ENCODE results near the gene EHD3.

The EHD3 gene

GRCh38 chr2:31241625-31242270 lies 7.8 kb downstream of the EHD3 start:
- Histone ChIP-seq H3K4me3 (ENCODE audit: low read length) (no peak overlapping the region), H3K36me3 (ENCODE audit: control insufficient read depth, insufficient read depth, low read length) (no peaks in the 10 kb centered on the region), H3K9me3 (ENCODE audit: control insufficient read depth, insufficient read depth, low read length) (no peaks in the 10 kb centered on the region), H3K4me1 (ENCODE audit: control insufficient read depth, insufficient read depth, low read length) (no peaks in the 10 kb centered on the region), H3K27ac (ENCODE audit: low read length) (no peak overlapping the region), H3K27me3 (ENCODE audit: control insufficient read depth, insufficient read depth, low read length) (no peaks in the 10 kb centered on the region)
- no peak for DNase-seq (ENCODE audit: low read depth, low spot score)
- no CpG with 5 or more reads among the region's 10 CpGs for WGBS (ENCODE audit: insufficient coverage, insufficient read length)

- no CpG with 5 or more reads among the region's 5 CpGs for WGBS (ENCODE audit: insufficient coverage, insufficient read length)
- Histone ChIP-seq H3K27me3 (ENCODE audit: control insufficient read depth, insufficient read depth, low read length) (no peaks in the 10 kb centered on the region), H3K27ac (ENCODE audit: low read length) (no peak overlapping the region), H3K4me3 (ENCODE audit: low read length) (no peak overlapping the region), H3K36me3 (ENCODE audit: control insufficient read depth, insufficient read depth, low read length) (no peaks in the 10 kb centered on the region), H3K4me1 (ENCODE audit: control insufficient read depth, insufficient read depth, low read length) (no peaks in the 10 kb centered on the region), H3K9me3 (ENCODE audit: control insufficient read depth, insufficient read depth, low read length) (no peaks in the 10 kb centered on the region)
- no peak for DNase-seq (ENCODE audit: low read depth, low spot score)
Measured at GRCh38 chr2:31243053-31243452, 9.1 kb downstream of the EHD3 start.

- Histone ChIP-seq H3K4me1 (ENCODE audit: control insufficient read depth, insufficient read depth, low read length) (no peaks in the 10 kb centered on the region), H3K27me3 (ENCODE audit: control insufficient read depth, insufficient read depth, low read length) (no peaks in the 10 kb centered on the region)
- WGBS (ENCODE audit: insufficient coverage, insufficient read length), result no CpG with 5 or more reads among the region's 10 CpGs
Measured at GRCh38 chr2:31244101-31244500, 10.1 kb downstream of the EHD3 start.

GRCh38 chr2:31246184-31246852 lies 12.4 kb downstream of the EHD3 start:
- WGBS (ENCODE audit: insufficient coverage, insufficient read length), result no CpG with 5 or more reads among the region's 3 CpGs

More at GRCh38 chr2:31244101-31244500, 10.1 kb downstream of the EHD3 start:
- no peak overlapping the region for H3K27ac ChIP-seq (ENCODE audit: low read length)
- no peaks in the 10 kb centered on the region for H3K36me3 ChIP-seq (ENCODE audit: control insufficient read depth, insufficient read depth, low read length)
- no peaks in the 10 kb centered on the region for H3K9me3 ChIP-seq (ENCODE audit: control insufficient read depth, insufficient read depth, low read length)
- H3K4me3 ChIP-seq (ENCODE audit: low read length), result no peak overlapping the region
- DNase-seq (ENCODE audit: low read depth, low spot score), result no peak

GRCh38 chr2:31247711-31248110 lies 13.8 kb downstream of the EHD3 start:
- Histone ChIP-seq H3K4me1 (ENCODE audit: control insufficient read depth, insufficient read depth, low read length) (no peaks in the 10 kb centered on the region), H3K27me3 (ENCODE audit: control insufficient read depth, insufficient read depth, low read length) (no peaks in the 10 kb centered on the region), H3K27ac (ENCODE audit: low read length) (no peak overlapping the region), H3K4me3 (ENCODE audit: low read length) (no peak overlapping the region), H3K9me3 (ENCODE audit: control insufficient read depth, insufficient read depth, low read length) (no peaks in the 10 kb centered on the region), H3K36me3 (ENCODE audit: control insufficient read depth, insufficient read depth, low read length) (no peaks in the 10 kb centered on the region)
- WGBS (ENCODE audit: insufficient coverage, insufficient read length), result no CpG with 5 or more reads among the region's 5 CpGs
- no peak for DNase-seq (ENCODE audit: low read depth, low spot score)

More at GRCh38 chr2:31246184-31246852, 12.4 kb downstream of the EHD3 start:
- Histone ChIP-seq H3K4me3 (ENCODE audit: low read length) (no peak overlapping the region), H3K36me3 (ENCODE audit: control insufficient read depth, insufficient read depth, low read length) (no peaks in the 10 kb centered on the region), H3K9me3 (ENCODE audit: control insufficient read depth, insufficient read depth, low read length) (no peaks in the 10 kb centered on the region), H3K27me3 (ENCODE audit: control insufficient read depth, insufficient read depth, low read length) (no peaks in the 10 kb centered on the region), H3K4me1 (ENCODE audit: control insufficient read depth, insufficient read depth, low read length) (no peaks in the 10 kb centered on the region), H3K27ac (ENCODE audit: low read length) (no peak overlapping the region)
- DNase-seq (ENCODE audit: low read depth, low spot score), result no peak

- no peak overlapping the region for H3K27ac ChIP-seq (ENCODE audit: low read length)
- no peaks in the 10 kb centered on the region for H3K27me3 ChIP-seq (ENCODE audit: control insufficient read depth, insufficient read depth, low read length)
- DNase-seq (ENCODE audit: low read depth, low spot score), result no peak
- H3K9me3 ChIP-seq (ENCODE audit: control insufficient read depth, insufficient read depth, low read length), result no peaks in the 10 kb centered on the region
- H3K4me1 ChIP-seq (ENCODE audit: control insufficient read depth, insufficient read depth, low read length), result no peaks in the 10 kb centered on the region
- WGBS (ENCODE audit: insufficient coverage, insufficient read length), result no CpG with 5 or more reads among the region's 3 CpGs
- no peak overlapping the region for H3K4me3 ChIP-seq (ENCODE audit: low read length)
- H3K36me3 ChIP-seq (ENCODE audit: control insufficient read depth, insufficient read depth, low read length), result no peaks in the 10 kb centered on the region
Measured at GRCh38 chr2:31248139-31248538, 14.2 kb downstream of the EHD3 start.

- Histone ChIP-seq H3K27me3 (ENCODE audit: control insufficient read depth, insufficient read depth, low read length) (no peaks in the 10 kb centered on the region), H3K27ac (ENCODE audit: low read length) (no peak overlapping the region), H3K4me3 (ENCODE audit: low read length) (no peak overlapping the region), H3K36me3 (ENCODE audit: control insufficient read depth, insufficient read depth, low read length) (no peaks in the 10 kb centered on the region), H3K4me1 (ENCODE audit: control insufficient read depth, insufficient read depth, low read length) (no peaks in the 10 kb centered on the region), H3K9me3 (ENCODE audit: control insufficient read depth, insufficient read depth, low read length) (no peaks in the 10 kb centered on the region)
- no peak for DNase-seq (ENCODE audit: low read depth, low spot score)
- no CpG with 5 or more reads among the region's 15 CpGs for WGBS (ENCODE audit: insufficient coverage, insufficient read length)
Measured at GRCh38 chr2:31249009-31249690, 15.2 kb downstream of the EHD3 start.

- no peak for DNase-seq (ENCODE audit: low read depth, low spot score)
- H3K27ac ChIP-seq (ENCODE audit: low read length), result no peak overlapping the region
- H3K4me3 ChIP-seq (ENCODE audit: low read length), result no peak overlapping the region
- H3K36me3 ChIP-seq (ENCODE audit: control insufficient read depth, insufficient read depth, low read length), result no peaks in the 10 kb centered on the region
- no CpG with 5 or more reads among the region's 3 CpGs for whole genome bisulfite sequencing (ENCODE audit: insufficient coverage, insufficient read length)
- no peaks in the 10 kb centered on the region for H3K9me3 ChIP-seq (ENCODE audit: control insufficient read depth, insufficient read depth, low read length)
- no peaks in the 10 kb centered on the region for H3K4me1 ChIP-seq (ENCODE audit: control insufficient read depth, insufficient read depth, low read length)
- H3K27me3 ChIP-seq (ENCODE audit: control insufficient read depth, insufficient read depth, low read length), result no peaks in the 10 kb centered on the region
Measured at GRCh38 chr2:31251018-31251417, 17.1 kb downstream of the EHD3 start.

- H3K27me3 ChIP-seq (ENCODE audit: control insufficient read depth, insufficient read depth, low read length), result no peaks in the 10 kb centered on the region
- peaks cover 5% of the 10 kb centered on the region for H3K4me1 ChIP-seq (ENCODE audit: control insufficient read depth, insufficient read depth, low read length)
- no peak overlapping the region for H3K27ac ChIP-seq (ENCODE audit: low read length)
- H3K4me3 ChIP-seq (ENCODE audit: low read length), result no peak overlapping the region
- no CpG with 5 or more reads among the region's 6 CpGs for WGBS (ENCODE audit: insufficient coverage, insufficient read length)
- no peaks in the 10 kb centered on the region for H3K36me3 ChIP-seq (ENCODE audit: control insufficient read depth, insufficient read depth, low read length)
- no peaks in the 10 kb centered on the region for H3K9me3 ChIP-seq (ENCODE audit: control insufficient read depth, insufficient read depth, low read length)
- DNase-seq (ENCODE audit: low read depth, low spot score), result no peak
Measured at GRCh38 chr2:31251851-31252250, 17.9 kb downstream of the EHD3 start.

- Histone ChIP-seq H3K4me3 (ENCODE audit: low read length) (no peak overlapping the region), H3K4me1 (ENCODE audit: control insufficient read depth, insufficient read depth, low read length) (peaks cover 7% of the 10 kb centered on the region), H3K27me3 (ENCODE audit: control insufficient read depth, insufficient read depth, low read length) (no peaks in the 10 kb centered on the region), H3K9me3 (ENCODE audit: control insufficient read depth, insufficient read depth, low read length) (no peaks in the 10 kb centered on the region), H3K36me3 (ENCODE audit: control insufficient read depth, insufficient read depth, low read length) (no peaks in the 10 kb centered on the region), H3K27ac (ENCODE audit: low read length) (no peak overlapping the region)
- no peak for DNase-seq (ENCODE audit: low read depth, low spot score)
- WGBS (ENCODE audit: insufficient coverage, insufficient read length), result no CpG with 5 or more reads among the region's 13 CpGs
Measured at GRCh38 chr2:31253356-31254131, 19.6 kb downstream of the EHD3 start.
